IPS-15b (cell line): Measurements from ENCODE around the gene AHCYL1.

Experiments used
- H3K27me3 ChIP-seq: one replicate; pipeline ENCODE4 v1.6.1; 2013; ENCODE audit warnings: low read length; ENCODE audit not compliant: control insufficient read depth, insufficient read depth
- H3K36me3 ChIP-seq: one replicate; pipeline ENCODE4 v1.6.1; 2013; ENCODE audit warnings: low read length; ENCODE audit not compliant: control insufficient read depth, insufficient read depth
- H3K4me1 ChIP-seq: one replicate; pipeline ENCODE4 v1.6.1; 2013; ENCODE audit warnings: mild to moderate bottlenecking, low read length; ENCODE audit not compliant: control insufficient read depth, insufficient read depth
- H3K4me3 ChIP-seq: one replicate; pipeline ENCODE4 v1.5.1; 2013; ENCODE audit warnings: low read depth, low read length
- H3K9ac ChIP-seq: one replicate; pipeline ENCODE4 v1.6.1; 2013; ENCODE audit warnings: low read depth, mild to moderate bottlenecking, low read length
- H3K9me3 ChIP-seq: one replicate; pipeline ENCODE4 v1.6.1; 2013; ENCODE audit warnings: mild to moderate bottlenecking, low read length; ENCODE audit not compliant: control insufficient read depth, insufficient read depth

Gene AHCYL1

DNA sequence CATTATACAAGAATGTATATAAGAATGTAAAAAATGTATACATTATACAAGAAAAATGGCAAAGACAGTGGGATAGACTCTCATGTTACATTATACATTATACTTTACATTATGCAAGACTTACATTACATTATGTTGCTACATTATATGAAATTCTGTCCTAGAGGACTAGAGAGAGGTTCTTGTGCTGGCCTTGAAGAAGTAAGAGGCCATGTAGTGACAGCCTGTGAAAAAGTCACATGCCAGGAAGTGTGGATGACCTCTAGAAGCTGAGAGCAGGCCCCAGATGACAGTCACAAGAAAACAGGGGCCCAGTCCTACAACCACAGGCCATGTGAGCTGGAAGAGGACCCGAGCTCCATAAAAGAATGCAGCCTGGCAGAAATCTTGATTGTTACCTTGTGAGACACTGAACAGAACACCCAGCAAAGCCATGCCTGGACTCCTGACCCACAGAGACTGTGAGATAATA lies 30.5 kb upstream of the AHCYL1 start:
- peaks cover 17% of the 10 kb centered on the region for H3K27me3 ChIP-seq
- H3K36me3 ChIP-seq = no peaks in the 10 kb centered on the region
- peaks cover 15% of the 10 kb centered on the region for H3K4me1 ChIP-seq
- H3K9ac ChIP-seq = no peak overlapping the region
- H3K9me3 ChIP-seq = no peaks in the 10 kb centered on the region
- no peak overlapping the region for H3K4me3 ChIP-seq

DNA sequence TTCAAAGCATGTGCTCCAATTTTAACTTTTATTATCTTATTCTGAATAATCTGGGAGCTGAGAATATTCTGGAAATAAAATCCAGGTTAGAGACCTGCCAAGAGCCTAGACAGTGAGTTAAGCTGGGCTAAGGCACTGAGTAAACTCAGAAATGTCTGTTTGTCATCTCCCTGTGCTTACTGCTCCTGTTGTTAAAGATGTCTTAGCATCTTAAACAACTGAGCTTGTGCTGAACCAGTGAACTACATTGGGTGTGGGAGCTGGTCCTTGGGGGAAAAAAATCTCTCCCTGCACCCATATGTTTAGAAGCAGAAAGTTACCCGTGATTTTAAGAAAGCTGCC lies 25.0 kb upstream of the AHCYL1 start:
- Histone ChIP-seq H3K36me3 (no peaks in the 10 kb centered on the region), H3K4me1 (peaks cover 43% of the 10 kb centered on the region), H3K4me3 (peak overlapping the region; percentile 15), H3K9ac (no peak overlapping the region), H3K27me3 (peaks cover 17% of the 10 kb centered on the region), H3K9me3 (no peaks in the 10 kb centered on the region)

DNA sequence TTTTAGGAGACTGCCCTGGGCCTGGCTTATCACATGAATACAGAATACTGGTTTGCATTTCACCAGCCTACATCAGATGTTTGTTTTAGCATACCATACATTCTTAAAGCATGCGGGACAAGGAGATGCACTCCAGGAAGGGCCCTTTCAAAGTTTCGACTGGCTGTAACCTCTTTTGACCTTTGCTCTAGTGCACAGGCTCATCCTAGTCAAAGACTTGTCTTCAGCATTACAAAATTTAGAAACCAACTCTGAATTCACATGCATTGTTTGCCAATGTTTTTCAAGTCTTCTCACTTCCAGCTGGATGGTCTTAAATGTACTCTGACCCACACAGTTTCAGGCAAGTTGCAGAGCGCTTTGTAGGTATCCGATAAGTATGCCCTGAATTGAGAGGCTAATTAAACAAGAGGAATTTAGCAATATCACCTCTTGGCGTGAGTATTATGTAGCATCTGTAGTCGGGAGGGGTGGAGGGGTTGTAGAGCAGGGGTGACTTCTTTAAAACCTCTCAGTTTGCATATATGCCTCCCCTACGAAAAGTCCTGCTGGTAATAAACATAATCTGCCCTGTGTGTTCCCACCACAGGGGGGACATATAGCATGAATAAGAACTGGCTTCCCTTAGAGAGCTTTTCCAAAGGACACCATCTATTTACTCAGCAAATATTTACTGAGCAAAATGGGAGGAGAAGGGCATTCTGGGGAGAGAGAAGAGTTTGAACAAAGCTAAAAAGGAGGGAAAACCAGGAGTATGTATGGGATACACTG lies 24.4 kb upstream of the AHCYL1 start:
- H3K4me3 ChIP-seq = peak overlapping the region; percentile 28
- no peaks in the 10 kb centered on the region for H3K9me3 ChIP-seq
- H3K4me1 ChIP-seq = peaks cover 43% of the 10 kb centered on the region
- no peaks in the 10 kb centered on the region for H3K36me3 ChIP-seq
- peaks cover 17% of the 10 kb centered on the region for H3K27me3 ChIP-seq
- H3K9ac ChIP-seq = no peak overlapping the region

DNA sequence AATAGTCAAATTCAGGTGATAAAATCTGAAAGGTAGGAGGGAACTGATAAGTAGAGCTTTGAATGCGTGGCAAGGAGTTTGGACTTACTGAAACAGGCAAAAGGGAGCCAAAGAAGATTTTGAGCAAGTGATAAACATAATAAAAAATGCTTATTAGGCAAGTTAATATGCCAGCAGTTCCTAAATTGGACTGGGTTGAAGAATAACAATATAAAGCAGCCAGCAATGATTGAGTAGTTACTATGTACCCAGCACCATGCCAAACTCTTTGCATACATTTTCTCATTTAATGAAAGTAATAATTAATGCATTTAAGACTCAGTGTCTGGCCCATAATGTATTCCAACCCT lies 23.8 kb upstream of the AHCYL1 start:
- Histone ChIP-seq H3K4me1 (peaks cover 43% of the 10 kb centered on the region), H3K36me3 (no peaks in the 10 kb centered on the region), H3K27me3 (peaks cover 17% of the 10 kb centered on the region), H3K9ac (no peak overlapping the region), H3K4me3 (peak overlapping the region; percentile 14), H3K9me3 (no peaks in the 10 kb centered on the region)

DNA sequence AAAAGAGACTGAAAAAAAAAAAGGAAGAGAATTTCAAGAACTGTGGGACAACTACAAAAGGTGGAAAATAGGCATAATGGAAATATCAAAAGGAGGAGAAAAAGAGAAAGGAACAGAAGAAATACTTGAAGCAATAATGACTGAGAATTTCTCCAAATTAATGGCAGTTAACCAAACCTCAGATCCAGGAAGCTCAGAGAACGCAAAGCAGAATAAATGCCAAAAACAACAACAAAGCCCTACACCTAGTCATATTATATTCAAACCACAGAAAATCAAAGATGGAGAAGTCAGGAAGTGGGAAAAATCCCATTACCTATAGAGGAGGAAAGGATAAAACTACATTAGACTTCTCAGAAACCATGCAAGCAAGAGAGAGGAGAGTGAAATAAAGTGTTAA lies 20.7 kb upstream of the AHCYL1 start:
- Histone ChIP-seq H3K9ac (no peak overlapping the region), H3K4me3 (no peak overlapping the region), H3K4me1 (peaks cover 28% of the 10 kb centered on the region), H3K36me3 (no peaks in the 10 kb centered on the region), H3K27me3 (peaks cover under 1% of the 10 kb centered on the region), H3K9me3 (no peaks in the 10 kb centered on the region)

DNA sequence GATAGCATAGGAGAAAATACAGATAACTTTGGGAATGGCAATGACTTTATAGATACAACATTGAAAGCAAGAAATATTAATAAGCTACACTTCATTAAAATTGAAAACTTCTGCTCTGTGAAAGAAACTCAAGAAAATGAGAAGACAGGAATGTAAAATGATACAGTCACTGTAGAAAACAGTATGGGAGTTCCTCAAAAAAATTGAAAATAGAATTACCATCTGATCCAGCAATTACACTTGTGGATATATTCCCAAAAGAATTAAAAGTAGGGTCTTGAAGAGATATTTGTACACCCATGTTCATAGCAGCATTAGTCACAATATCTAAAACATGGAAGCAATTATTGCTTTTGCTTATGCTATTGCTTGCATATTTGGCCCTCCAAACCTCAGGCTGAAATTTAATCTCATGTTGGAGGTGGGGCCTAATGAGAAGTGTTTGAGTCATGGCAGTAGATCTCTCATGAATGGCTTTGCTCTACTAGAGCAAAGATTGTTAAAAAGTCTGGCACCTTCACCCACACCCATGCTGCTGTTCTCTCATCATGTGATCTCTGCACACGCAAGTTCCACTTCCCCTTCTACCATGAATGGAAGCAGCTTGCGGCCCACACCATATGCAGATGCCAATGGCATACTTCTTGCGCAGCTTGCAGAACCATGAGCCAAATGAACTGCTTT lies 15.3 kb upstream of the AHCYL1 start:
- H3K9ac ChIP-seq = no peak overlapping the region
- no peaks in the 10 kb centered on the region for H3K9me3 ChIP-seq
- no peaks in the 10 kb centered on the region for H3K4me1 ChIP-seq
- H3K36me3 ChIP-seq = no peaks in the 10 kb centered on the region
- no peak overlapping the region for H3K4me3 ChIP-seq
- no peaks in the 10 kb centered on the region for H3K27me3 ChIP-seq

DNA sequence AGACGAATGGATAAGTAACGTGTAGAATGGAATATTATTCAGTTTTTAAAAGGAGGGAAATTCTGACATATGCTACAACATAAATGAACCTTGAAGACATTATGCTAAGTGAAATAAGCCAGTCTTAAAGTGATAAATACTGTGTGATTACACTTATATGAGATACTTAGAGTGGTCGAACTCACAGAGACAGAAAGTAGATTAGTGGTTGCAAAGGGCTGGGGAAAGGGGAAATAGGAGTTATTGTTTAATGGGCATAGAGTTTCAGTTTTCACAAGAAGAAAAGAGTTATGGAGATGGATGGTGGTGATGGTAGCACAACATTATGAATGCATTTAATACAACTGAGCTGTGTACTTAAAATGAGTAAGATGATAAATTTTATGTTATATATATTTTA lies 14.7 kb upstream of the AHCYL1 start:
- Histone ChIP-seq H3K9ac (no peak overlapping the region), H3K36me3 (no peaks in the 10 kb centered on the region), H3K4me1 (no peaks in the 10 kb centered on the region), H3K27me3 (no peaks in the 10 kb centered on the region), H3K9me3 (no peaks in the 10 kb centered on the region), H3K4me3 (no peak overlapping the region)

DNA sequence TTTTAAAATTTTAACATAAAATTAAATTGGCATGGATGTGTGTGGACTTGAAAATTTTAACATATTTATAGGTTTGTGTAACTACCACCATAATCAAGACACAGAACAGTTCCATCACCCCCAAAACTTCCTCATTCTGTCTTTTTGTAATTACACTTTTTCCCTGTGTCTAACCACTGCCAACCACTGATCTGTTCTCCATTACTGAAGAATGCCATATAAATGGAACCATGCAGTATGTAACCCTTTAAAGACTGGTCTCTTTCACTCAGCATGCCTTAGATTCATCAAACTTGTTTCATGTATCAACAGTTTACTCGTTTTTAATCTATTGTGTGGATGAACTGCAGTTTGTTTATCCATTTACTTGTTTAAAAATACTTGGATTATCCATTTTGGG lies 13.0 kb upstream of the AHCYL1 start:
- no peaks in the 10 kb centered on the region for H3K4me1 ChIP-seq
- H3K27me3 ChIP-seq = peaks cover 2% of the 10 kb centered on the region
- H3K36me3 ChIP-seq = no peaks in the 10 kb centered on the region

DNA sequence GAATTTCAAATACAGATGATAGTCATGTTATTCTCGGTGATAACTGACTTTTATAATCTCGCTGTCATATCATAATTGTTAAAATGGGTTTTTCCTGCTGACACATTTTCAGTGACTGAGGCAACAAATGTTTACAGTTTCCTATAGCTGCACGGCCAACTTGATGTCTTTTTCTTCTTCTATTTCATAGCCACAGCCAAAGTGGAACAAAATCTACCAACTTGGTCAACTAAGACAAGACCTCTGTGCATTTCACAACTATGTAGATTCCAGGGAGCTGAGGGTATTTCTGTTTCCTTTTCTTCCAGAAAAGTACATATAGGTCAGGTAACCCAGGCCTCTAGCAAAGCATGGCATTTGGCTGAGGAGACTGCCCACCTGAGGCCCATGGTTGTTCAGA lies 10.4 kb upstream of the AHCYL1 start:
- peaks cover 6% of the 10 kb centered on the region for H3K27me3 ChIP-seq
- no peak overlapping the region for H3K4me3 ChIP-seq
- H3K9me3 ChIP-seq = no peaks in the 10 kb centered on the region
- no peaks in the 10 kb centered on the region for H3K4me1 ChIP-seq
- H3K9ac ChIP-seq = no peak overlapping the region
- no peaks in the 10 kb centered on the region for H3K36me3 ChIP-seq

More for the DNA sequence above, 13.0 kb upstream of the AHCYL1 start:
- Histone ChIP-seq H3K9me3 (no peaks in the 10 kb centered on the region), H3K9ac (no peak overlapping the region), H3K4me3 (no peak overlapping the region)

DNA sequence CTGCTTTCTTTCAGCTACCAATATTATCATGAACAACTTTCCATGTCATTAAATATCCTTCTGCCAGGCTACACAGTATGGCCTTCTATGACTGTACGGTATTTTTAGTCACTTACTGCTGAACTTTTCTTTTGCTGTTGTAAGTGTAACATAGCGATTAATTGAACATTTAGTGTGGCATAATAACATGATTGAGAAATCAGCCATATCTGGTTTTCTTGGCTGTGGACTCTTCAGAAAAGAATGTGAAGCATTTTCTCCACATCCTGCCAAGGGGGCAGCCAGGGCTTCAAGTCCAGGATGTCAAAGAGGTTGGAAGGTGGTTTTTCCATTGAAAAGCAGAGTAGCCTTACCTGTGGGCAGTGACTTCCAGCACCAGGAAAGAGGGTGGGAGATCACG lies 8.8 kb upstream of the AHCYL1 start:
- Histone ChIP-seq H3K4me3 (no peak overlapping the region), H3K4me1 (no peaks in the 10 kb centered on the region), H3K27me3 (peaks cover 6% of the 10 kb centered on the region), H3K36me3 (no peaks in the 10 kb centered on the region), H3K9ac (no peak overlapping the region), H3K9me3 (no peaks in the 10 kb centered on the region)

DNA sequence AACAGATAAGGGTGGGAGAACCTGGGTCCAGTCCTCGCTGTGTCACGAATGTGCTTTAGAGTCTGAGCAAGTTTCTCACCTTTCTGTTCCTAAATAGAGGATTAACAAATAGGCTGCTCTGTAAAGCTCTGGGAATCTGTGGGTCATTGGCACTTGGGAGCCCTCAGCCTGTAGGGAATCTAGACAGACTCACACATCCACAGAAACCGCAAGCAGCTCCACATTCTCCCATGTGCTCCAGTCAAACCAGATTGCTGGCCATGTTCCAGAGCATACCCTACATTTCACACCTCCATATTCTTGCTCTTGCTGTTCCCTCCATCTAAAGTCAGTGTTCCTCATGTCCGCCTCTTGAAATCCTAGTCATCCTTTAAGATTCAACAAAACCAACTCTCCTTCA lies 7.8 kb upstream of the AHCYL1 start:
- H3K9me3 ChIP-seq = no peaks in the 10 kb centered on the region
- H3K4me3 ChIP-seq = no peak overlapping the region
- H3K27me3 ChIP-seq = peaks cover 6% of the 10 kb centered on the region
- H3K9ac ChIP-seq = no peak overlapping the region
- no peaks in the 10 kb centered on the region for H3K4me1 ChIP-seq
- no peaks in the 10 kb centered on the region for H3K36me3 ChIP-seq

DNA sequence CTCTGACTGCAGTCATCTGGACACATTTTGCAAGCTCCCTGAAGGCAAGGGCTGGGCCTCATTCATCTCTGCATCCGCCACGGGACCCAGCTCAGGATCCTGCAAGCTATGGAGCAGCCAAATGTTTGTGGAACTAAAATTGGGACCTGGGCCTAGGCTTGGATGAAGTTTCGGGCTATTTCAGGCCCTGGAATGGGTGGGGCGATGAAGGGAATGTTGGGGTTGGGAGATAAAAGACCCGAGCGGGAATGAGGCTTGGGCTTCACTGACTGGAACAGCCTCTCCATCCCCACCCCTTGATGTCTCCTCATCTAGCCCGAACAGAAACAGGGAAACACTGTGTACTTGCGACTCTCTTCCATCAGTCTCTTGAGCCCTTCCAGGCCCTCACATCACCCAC lies 7.3 kb upstream of the AHCYL1 start:
- Histone ChIP-seq H3K4me3 (no peak overlapping the region), H3K9me3 (no peaks in the 10 kb centered on the region), H3K27me3 (peaks cover 6% of the 10 kb centered on the region), H3K4me1 (no peaks in the 10 kb centered on the region), H3K9ac (no peak overlapping the region), H3K36me3 (no peaks in the 10 kb centered on the region)
